Fibroblast of villous mesenchyme (primary cell): ENCODE data around the gene CREBBP. TPM values are rescaled to one million over a fixed set of nuclear protein-coding genes. Genes with fewer than 3 reads are reported as not detected.

Experiments
- DNase-seq: peaks from one replicate; pipeline ENCODE4 v3.0.0-alpha.2; 2010; ENCODE audit warnings: low read depth
- H3K4me3 ChIP-seq: 2 replicates; pipeline ENCODE4 v1.5.1; 2011; ENCODE audit warnings: low read depth, mild to moderate bottlenecking, low read length
- CTCF ChIP-seq: IDR thresholded peaks from 2 replicates; pipeline ENCODE4 v1.5.1; 2012; ENCODE audit warnings: low read depth, mild to moderate bottlenecking, low read length; ENCODE audit not compliant: insufficient read depth
- total RNA-seq: library from RNA; depleted of rRNA; stranded (reverse); fragments of >200 nt; gene quantifications from 2 replicates; pipeline ENCODE4 v1.2.3, GENCODE V29; 2012

CREBBP gene
- total RNA-seq, 1 donor: 32.0 TPM

DNA sequence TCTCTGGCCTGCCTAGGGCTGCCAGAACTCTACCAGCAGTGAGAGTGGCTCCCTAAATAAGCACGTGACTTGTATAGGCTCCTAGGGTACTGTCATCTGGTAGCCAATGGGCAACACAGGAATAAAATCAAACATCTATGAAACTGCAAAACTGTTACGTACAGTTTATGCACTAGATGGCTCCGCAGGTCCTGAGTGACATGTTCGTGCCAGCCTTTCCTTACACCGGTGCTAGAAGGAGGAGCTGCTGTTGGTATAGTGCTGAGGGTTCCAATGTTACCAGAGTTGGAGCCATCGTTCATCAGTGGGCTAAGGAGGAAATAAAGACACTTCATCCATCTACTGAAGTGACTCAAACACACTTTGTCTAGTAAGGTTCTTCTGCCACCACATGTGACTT lies 99.9 kb downstream of the CREBBP start:
- TF ChIP-seq CTCF: no peak
- no peak for DNase-seq

DNA sequence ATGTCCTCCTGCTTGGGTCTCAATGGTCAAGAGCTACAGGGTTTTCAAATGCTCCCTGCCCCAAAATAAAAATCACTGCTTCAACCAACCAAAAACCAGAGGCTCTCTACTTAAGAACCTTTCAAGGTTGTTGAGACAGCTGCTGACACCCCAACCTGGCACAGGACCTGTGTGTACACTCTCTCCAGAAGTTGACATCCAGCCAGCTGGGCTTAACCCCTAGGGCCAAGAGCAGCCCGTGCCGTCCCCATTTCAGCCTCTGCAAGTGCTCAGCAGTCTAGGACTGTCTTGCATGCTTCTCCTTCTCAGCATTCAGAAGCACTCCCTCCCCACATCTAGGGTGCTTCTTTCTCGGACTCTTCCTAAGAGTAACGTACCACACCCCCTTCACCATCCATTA lies 104.2 kb downstream of the CREBBP start:
- TF ChIP-seq CTCF: no peak
- no peak overlapping the region for H3K4me3 ChIP-seq
- DNase-seq: no peak

More for the DNA sequence above, 99.9 kb downstream of the CREBBP start:
- no peak overlapping the region for H3K4me3 ChIP-seq

DNA sequence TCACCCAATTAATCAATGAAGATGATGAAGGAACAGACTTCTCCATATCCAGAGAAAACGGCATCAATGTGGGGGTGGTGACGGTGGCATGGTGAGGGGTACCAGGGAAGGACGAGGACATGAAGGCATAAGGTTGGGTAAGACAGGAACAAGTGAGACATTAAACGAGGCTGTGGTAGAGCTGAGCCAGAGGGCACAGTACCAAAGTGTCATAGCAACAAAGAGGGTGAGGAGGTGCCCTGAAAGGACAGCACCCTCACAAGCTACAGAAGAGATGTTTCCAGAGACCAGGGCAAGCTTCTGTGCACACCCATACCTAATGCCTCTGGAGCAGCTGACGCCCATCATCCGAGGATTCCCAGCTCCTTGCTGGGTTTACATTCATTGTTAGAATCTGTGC lies 105.7 kb downstream of the CREBBP start:
- TF ChIP-seq CTCF: no peak
- DNase-seq: no peak
- no peak overlapping the region for H3K4me3 ChIP-seq

- no peak for TF ChIP-seq CTCF
- H3K4me3 ChIP-seq: no peak overlapping the region
- DNase-seq: peak; percentile 53
These were observed 106.3 kb downstream of the CREBBP start for GRCh38 chr16:3774156-3774767.

GRCh38 chr16:3773663-3774062 lies 106.8 kb downstream of the CREBBP start:
- H3K4me3 ChIP-seq: no peak overlapping the region
- no peak for DNase-seq
- TF ChIP-seq CTCF: no peak

GRCh38 chr16:3771513-3771912 lies 109.0 kb downstream of the CREBBP start:
- no peak for DNase-seq
- H3K4me3 ChIP-seq: no peak overlapping the region
- TF ChIP-seq CTCF: no peak

- H3K4me3 ChIP-seq: no peak overlapping the region
- no peak for TF ChIP-seq CTCF
- DNase-seq: no peak
These were observed 110.0 kb downstream of the CREBBP start for GRCh38 chr16:3770530-3770929.
